Common myeloid progenitor, CD34-positive (primary cell): ENCODE results near the gene HOXA4.
A peak's percentile ranks its signal among the peaks of the same experiment; 100 is the strongest.

Source experiments
- CTCF ChIA-PET: fragments of 350-600 bp; sonication (Branson Sonifier 250); formaldehyde crosslinking; loops from one replicate; lab custom pipeline; 2021; ENCODE audit warnings: antibody characterized with exemption; lab: Charles Lee
- POLR2A ChIA-PET: fragments of 350-600 bp; sonication (Branson Sonifier 250); formaldehyde crosslinking; loops from one replicate; lab custom pipeline; 2021; ENCODE audit warnings: antibody characterized with exemption; lab: Charles Lee
- DNase-seq, 3 donors: peaks; one replicate each; pipeline versions ENCODE4 v3.0.0 to v3.0.0-alpha.2; 2013
- H3K27ac ChIP-seq, 2 experiments: 1 replicate in 1 of 2; 2 replicates in 1 of 2; pipeline ENCODE4 v1.7.0; 2013; ENCODE audit warnings: inconsistent platforms in 2 of 2, low read length in 2 of 2, mild to moderate bottlenecking in 2 of 2, low read depth in 1 of 2, moderate library complexity in 1 of 2; ENCODE audit not compliant: severe bottlenecking in 2 of 2, insufficient read depth in 1 of 2, poor library complexity in 1 of 2
- H3K27me3 ChIP-seq, 5 experiments: replicated peaks in 2 of 5; 1 replicate in 3 of 5; 2 replicates in 2 of 5; pipeline versions ENCODE4 v1.6.1 to v1.7.0; 2013; ENCODE audit warnings: low read length in 4 of 5, mild to moderate bottlenecking in 2 of 5, moderate library complexity in 2 of 5, inconsistent platforms in 1 of 5; ENCODE audit not compliant: insufficient read depth in 5 of 5, control insufficient read depth in 4 of 5
- H3K36me3 ChIP-seq, 4 experiments: 1 replicate in 2 of 4; 2 replicates in 2 of 4; pipeline versions ENCODE4 v1.6.1 to v1.7.0; 2013; ENCODE audit warnings: low read length in 3 of 4, control low read depth in 1 of 4, mild to moderate bottlenecking in 1 of 4; ENCODE audit not compliant: control insufficient read depth in 4 of 4, insufficient read depth in 4 of 4
- H3K4me1 ChIP-seq, 4 experiments: 1 replicate in 3 of 4; 2 replicates in 1 of 4; pipeline versions ENCODE4 v1.6.1 to v1.7.1; 2013; ENCODE audit warnings: low read length in 3 of 4, mild to moderate bottlenecking in 3 of 4, control low read depth in 1 of 4, inconsistent platforms in 1 of 4, moderate library complexity in 1 of 4; ENCODE audit not compliant: control insufficient read depth in 4 of 4, insufficient read depth in 4 of 4; ENCODE audit errors: control extremely low read depth in 1 of 4
- H3K4me3 ChIP-seq, 7 experiments: 1 replicate in 4 of 7; 2 replicates in 3 of 7; pipeline versions ENCODE4 v1.5.1 to v1.7.0; 2013; ENCODE audit warnings: mild to moderate bottlenecking in 7 of 7, low read length in 6 of 7, moderate library complexity in 6 of 7, inconsistent platforms in 2 of 7, low read depth in 2 of 7, control low read depth in 1 of 7; ENCODE audit not compliant: insufficient read depth in 4 of 7, control insufficient read depth in 1 of 7; ENCODE audit errors: extremely low read depth in 1 of 7
- H3K9me3 ChIP-seq, 5 experiments: 1 replicate in 4 of 5; 2 replicates in 1 of 5; pipeline versions ENCODE4 v1.6.1 to v1.7.1; 2013; ENCODE audit warnings: low read length in 4 of 5, mild to moderate bottlenecking in 2 of 5, inconsistent platforms in 1 of 5, low read depth in 1 of 5, moderate library complexity in 1 of 5; ENCODE audit not compliant: control insufficient read depth in 4 of 5, insufficient read depth in 2 of 5; ENCODE audit errors: control extremely low read depth in 1 of 5
- WGBS: methylation state at CpG from one replicate; pipeline ENCODE4 v1.1.5; 2013; ENCODE audit not compliant: insufficient coverage; 5-methylcytosine and 5-hydroxymethylcytosine counted together

The HOXA4 gene

GRCh38 chr7:27141137-27141922 is 10.8 kb upstream of the HOXA4 start:
- ChIA-PET POLR2A (interaction anchor here (0.7 kb wide), 1 partner anchor 30 kb away, joined by 3 read pairs; no protein-coding TSS in a partner anchor), CTCF (interaction anchor here (0.6 to 2.0 kb wide), 12 partner anchors 10 to 476 kb away, joined by 3 to 7 read pairs (median 3); partner anchors contain the start of gene HOXA3)
- no peak overlapping the region for H3K27ac ChIP-seq
- peaks cover 0 to 2% (median 0%) of the 10 kb centered on the region in 5 experiments for H3K9me3 ChIP-seq
- WGBS: 88% methylated on average over 10 of the region's 18 CpGs
- peaks cover 3 to 48% (median 45%) of the 10 kb centered on the region in 4 experiments for H3K4me1 ChIP-seq
- H3K36me3 ChIP-seq: peaks cover 5 to 88% (median 63%) of the 10 kb centered on the region in 4 experiments
- no peaks in the 10 kb centered on the region for H3K27me3 ChIP-seq
- DNase-seq: no peak
- H3K4me3 ChIP-seq: peak overlapping the region in 2 of 7 experiments; percentile 10 to 56

GRCh38 chr7:27140126-27140857 is 9.7 kb upstream of the HOXA4 start:
- no peak overlapping the region for H3K27ac ChIP-seq
- H3K27me3 ChIP-seq: no peaks in the 10 kb centered on the region
- POLR2A ChIA-PET: no interaction called here
- H3K4me3 ChIP-seq: no peak overlapping the region
- WGBS: 98% methylated on average over 10 of the region's 15 CpGs
- CTCF ChIA-PET: interaction anchor here (0.7 to 2.0 kb wide), 6 partner anchors 9 to 475 kb away, joined by 3 to 7 read pairs (median 4); partner anchors contain the start of gene HOXA3
- H3K36me3 ChIP-seq: peaks cover 2 to 85% (median 60%) of the 10 kb centered on the region in 4 experiments
- peaks cover 9 to 51% (median 47%) of the 10 kb centered on the region in 4 experiments for H3K4me1 ChIP-seq
- no peak for DNase-seq
- H3K9me3 ChIP-seq: peaks cover 0 to 2% (median 0%) of the 10 kb centered on the region in 5 experiments

- Histone ChIP-seq H3K9me3 (peaks cover 0 to 2% (median 0%) of the 10 kb centered on the region in 5 experiments), H3K27ac (no peak overlapping the region), H3K4me1 (peaks cover 15 to 52% (median 49%) of the 10 kb centered on the region in 4 experiments), H3K4me3 (no peak overlapping the region), H3K27me3 (no peaks in the 10 kb centered on the region), H3K36me3 (peaks cover 2 to 82% (median 56%) of the 10 kb centered on the region in 4 experiments)
- no peak for DNase-seq
- WGBS: 96% methylated on average over 52 of the region's 53 CpGs
- ChIA-PET CTCF (interaction anchor here (0.7 kb wide), 1 partner anchor 8 kb away, joined by 4 read pairs; no protein-coding TSS in a partner anchor), POLR2A (no interaction called here)
Measured at GRCh38 chr7:27139334-27140125, 9.0 kb upstream of the HOXA4 start.

DNA sequence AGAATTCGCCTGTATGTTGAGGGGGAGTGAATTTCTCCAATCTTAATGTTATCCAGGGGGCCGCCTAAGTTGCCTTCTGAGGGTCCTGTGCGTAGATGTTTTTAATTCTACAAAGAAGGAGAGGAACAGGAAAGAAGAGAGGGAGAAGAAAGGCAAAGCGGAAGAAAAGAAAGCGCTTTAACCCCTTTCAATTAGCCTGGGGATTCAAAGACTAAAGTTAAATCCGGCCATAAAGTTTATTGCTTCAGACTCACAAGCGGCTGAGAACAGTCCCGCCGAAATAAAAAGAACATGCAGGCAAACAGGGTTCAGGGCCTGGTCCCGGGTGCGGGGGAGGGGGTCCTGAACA is 8.4 kb upstream of the HOXA4 start:
- Histone ChIP-seq H3K27ac (no peak overlapping the region), H3K9me3 (peaks cover 0 to 1% (median 0%) of the 10 kb centered on the region in 5 experiments), H3K4me3 (no peak overlapping the region), H3K4me1 (peaks cover 19 to 55% (median 50%) of the 10 kb centered on the region in 4 experiments), H3K27me3 (no peaks in the 10 kb centered on the region), H3K36me3 (peaks cover 2 to 76% (median 54%) of the 10 kb centered on the region in 4 experiments)
- ChIA-PET POLR2A (no interaction called here), CTCF (no interaction called here)
- no peak for DNase-seq
- WGBS: 95% methylated on average over 9 of the region's 11 CpGs

- Histone ChIP-seq H3K9me3 (no peaks in the 10 kb centered on the region), H3K27ac (no peak overlapping the region), H3K4me3 (no peak overlapping the region), H3K27me3 (no peaks in the 10 kb centered on the region), H3K36me3 (peaks cover 2 to 76% (median 55%) of the 10 kb centered on the region in 4 experiments), H3K4me1 (peaks cover 20 to 58% (median 50%) of the 10 kb centered on the region in 4 experiments)
- WGBS: no CpG with 5 or more reads among the region's 1 CpG
- DNase-seq: no peak
- CTCF ChIA-PET: interaction anchor here (1.4 kb wide), 1 partner anchor 284 kb away, joined by 3 read pairs; no protein-coding TSS in a partner anchor
- POLR2A ChIA-PET: no interaction called here
Measured at GRCh38 chr7:27138472-27138871, 7.9 kb upstream of the HOXA4 start.

- H3K27ac ChIP-seq: peak overlapping the region; percentile 17 to 48
- CTCF ChIA-PET: interaction anchor here (1.4 kb wide), 1 partner anchor 283 kb away, joined by 3 read pairs; no protein-coding TSS in a partner anchor
- no peaks in the 10 kb centered on the region for H3K27me3 ChIP-seq
Measured at GRCh38 chr7:27137640-27138315, 7.2 kb upstream of the HOXA4 start.

More at GRCh38 chr7:27137640-27138315, 7.2 kb upstream of the HOXA4 start:
- no peaks in the 10 kb centered on the region for H3K9me3 ChIP-seq
- peaks cover 20 to 60% (median 48%) of the 10 kb centered on the region in 4 experiments for H3K4me1 ChIP-seq
- no peak overlapping the region for H3K4me3 ChIP-seq
- 100% methylated on average over 1 of the region's 2 CpGs for WGBS
- peaks cover 2 to 76% (median 53%) of the 10 kb centered on the region in 4 experiments for H3K36me3 ChIP-seq
- DNase-seq: no peak
- POLR2A ChIA-PET: no interaction called here
